Amygdala (tissue), 56 donors: ENCODE data around the gene ANAPC2.

Source experiments
- DNase-seq, 56 donors: peaks; one replicate each; lab custom pipeline; 2025; lab: John Stamatoyannopoulos, UW

Gene ANAPC2

GRCh38 chr9:137188490-137189296, at the start of gene ANAPC2, which contains the start of gene SSNA1:
TSS of gene ANAPC2 (minus strand) at chr9:137188560. CDS start at chr9:137188532, 28 bp downstream.
TSS of gene SSNA1 (plus strand) at chr9:137188676. CDS start at chr9:137188727, 51 bp downstream.
- peak; percentile 50 to 96 (median 88) for DNase-seq

DNA sequence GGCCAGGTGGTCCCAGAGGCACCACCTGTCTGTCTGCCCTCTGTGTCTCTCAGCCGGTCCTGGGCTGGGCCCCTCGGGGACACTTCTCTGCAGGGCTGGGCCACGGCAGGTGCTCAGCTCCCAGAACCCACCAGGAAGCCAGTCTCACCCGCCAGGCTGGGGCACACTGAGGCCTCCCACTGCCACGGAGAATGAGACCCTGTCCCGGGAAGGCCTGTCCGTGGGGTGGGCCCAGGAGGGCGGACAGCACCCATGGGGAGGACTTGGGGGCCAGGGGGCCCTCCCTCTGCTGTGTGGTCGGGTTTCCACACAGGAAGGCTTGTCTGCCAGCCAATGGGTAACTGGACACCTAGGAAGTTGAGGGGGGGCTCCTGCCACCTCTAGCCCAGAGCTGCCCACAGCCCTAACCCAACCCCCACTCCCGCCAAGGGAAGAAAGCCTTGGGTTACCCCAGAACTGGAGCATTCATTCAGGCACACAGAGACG, 48.6 kb upstream of the ANAPC2 start:
- peak in 1 of 56 donors; percentile 36 for DNase-seq

- peak in 51 of 56 donors; percentile 26 to 86 (median 61) for DNase-seq
These were observed 48.0 kb upstream of the ANAPC2 start for GRCh38 chr9:137236238-137236935.

- DNase-seq, result no peak
These were observed 47.3 kb upstream of the ANAPC2 start for GRCh38 chr9:137235424-137236237.

DNA sequence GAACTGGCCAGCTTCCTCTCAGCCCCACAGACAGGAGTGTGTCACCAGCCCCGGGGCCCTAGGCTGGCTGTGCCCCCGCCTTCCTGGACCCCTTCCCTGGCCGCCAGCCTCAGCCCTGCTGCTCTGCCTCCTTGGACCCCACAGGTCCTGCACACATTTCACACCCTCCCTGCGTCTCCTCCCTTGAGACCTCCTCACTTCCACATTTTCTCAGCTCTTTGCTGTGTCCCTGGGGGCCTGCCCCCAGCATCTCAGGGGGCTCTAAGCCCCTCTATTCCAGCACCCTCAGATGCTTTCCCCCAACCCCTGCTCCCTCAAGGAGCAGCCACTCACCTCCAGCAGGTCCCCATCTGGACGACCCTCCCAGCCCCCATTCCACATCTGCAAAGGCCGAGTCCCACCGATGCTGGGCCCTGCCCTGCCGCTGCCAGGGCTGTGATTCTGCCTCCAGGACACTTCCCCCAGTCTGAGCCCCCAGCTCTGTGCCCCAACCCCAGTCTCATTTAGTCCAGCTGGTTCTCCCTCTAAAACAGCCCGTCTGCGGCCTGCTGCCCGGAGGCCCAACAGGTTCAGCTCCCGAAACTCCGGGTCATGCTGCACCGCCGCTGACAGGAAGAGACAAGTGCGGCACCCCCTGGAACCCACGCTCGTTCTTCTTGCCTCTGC, 46.5 kb upstream of the ANAPC2 start:
- DNase-seq, result no peak

DNA sequence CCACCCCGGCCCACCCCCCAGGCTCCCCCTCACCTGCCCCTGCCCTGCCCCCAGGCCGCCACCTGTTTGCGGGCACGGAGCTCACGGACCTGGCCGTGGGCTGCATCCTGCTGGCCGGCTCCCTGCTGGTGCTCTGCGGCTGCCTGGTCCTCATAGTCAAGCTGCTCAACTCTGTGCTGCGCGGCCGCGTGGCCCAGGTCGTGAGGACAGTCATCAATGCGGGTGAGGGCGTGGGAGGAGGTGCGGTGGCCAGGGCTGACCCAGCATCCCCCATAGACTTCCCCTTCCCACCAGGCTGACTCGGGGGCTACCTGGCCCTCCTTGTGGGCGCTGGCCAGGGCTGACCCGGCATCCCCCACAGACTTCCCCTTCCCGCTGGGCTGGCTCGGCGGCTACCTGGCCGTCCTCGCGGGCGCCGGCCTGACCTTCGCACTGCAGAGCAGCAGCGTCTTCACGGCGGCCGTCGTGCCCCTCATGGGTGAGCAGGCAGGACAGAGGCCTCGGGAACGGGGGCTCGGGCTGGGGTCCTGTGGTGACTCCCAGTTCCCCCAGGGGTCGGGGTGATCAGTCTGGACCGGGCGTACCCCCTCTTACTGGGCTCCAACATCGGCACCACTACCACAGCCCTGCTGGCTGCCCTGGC, 45.8 kb upstream of the ANAPC2 start:
- no peak for DNase-seq

DNA sequence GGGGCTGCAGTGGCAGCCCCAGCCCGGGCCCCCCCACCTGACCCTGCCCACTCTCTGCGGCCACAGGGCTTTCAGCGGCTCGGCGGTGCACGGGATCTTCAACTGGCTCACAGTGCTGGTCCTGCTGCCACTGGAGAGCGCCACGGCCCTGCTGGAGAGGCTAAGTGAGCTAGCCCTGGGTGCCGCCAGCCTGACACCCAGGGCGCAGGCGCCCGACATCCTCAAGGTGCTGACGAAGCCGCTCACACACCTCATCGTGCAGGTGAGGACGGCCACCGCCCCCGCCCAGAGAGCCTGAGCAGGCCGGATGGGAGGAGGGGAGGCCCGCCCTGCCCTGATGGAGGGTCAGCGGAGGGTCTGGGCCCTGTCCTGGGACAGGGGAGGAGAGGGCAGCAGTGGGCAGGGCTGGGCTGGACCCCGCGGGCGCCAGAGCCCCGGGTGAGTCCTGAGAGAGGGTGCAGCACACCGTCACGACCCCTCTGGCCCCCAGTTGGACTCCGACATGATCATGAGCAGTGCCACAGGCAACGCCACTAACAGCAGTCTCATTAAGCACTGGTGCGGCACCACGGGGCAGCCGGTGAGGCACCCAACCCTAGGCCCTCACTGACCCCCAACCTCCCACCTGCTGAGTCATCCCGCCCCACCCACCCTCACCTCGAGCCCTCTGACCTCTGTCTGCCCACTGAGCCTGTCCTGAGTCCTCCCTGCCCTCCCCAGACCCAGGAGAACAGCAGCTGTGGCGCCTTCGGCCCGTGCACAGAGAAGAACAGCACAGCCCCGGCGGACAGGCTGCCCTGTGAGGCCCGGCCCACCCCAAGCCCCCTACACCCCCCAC, 45.0 kb upstream of the ANAPC2 start:
- DNase-seq, result no peak

GRCh38 chr9:137232510-137232909, 44.1 kb upstream of the ANAPC2 start:
- no peak for DNase-seq

DNA sequence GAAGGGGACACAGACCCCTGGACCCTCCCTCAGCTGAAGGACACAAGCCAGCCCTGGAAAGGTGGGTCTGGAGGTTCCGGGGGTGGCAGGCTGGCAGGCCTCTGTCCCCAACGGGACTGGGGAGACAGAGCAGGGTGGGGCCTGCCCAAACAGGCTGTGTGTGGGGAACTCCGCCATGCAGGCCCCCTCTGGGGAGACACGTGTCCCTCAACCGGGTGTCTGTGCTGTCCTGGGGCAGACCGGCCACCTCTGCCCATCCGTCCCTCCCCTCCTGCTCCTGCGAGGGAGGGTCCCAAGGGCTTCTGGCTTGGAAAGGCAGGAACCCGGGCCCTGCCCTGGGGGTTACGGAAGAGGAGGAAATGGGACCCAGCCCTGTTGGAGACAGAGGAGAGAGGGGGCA, 43.7 kb upstream of the ANAPC2 start:
- DNase-seq, result no peak

DNA sequence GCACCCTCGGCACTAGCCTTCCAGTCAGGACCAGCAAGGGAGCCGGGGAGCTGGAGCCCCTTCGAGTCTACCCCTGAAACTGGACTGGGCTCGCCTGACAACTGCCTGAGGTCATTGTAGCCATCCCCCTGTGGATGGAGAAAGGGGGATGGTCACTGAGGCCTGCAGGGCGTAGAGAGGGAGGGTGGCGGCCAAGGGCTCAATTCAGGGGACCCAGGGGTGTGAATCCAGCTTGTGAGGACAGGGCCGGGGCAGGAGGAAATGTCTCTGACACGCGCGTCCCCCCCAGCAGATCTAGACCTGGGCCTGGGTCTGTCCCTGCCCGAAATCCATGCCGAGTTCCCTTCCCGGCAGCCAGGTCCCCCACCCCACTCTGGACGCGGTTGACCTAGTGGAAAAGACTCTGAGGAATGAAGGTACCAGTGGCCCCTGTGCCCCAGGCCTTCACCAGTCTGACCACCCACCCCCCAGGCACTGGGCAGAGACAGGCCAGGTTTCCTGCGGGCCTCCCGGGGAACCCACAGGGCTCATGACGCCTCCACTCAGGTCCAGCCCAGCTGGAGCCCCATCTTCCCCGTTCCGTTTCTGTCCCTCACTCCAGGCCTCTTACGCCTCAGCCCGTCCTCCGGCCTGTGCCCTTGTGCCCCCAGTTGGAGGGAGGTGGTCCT, 43.1 kb upstream of the ANAPC2 start:
- no peak for DNase-seq

DNA sequence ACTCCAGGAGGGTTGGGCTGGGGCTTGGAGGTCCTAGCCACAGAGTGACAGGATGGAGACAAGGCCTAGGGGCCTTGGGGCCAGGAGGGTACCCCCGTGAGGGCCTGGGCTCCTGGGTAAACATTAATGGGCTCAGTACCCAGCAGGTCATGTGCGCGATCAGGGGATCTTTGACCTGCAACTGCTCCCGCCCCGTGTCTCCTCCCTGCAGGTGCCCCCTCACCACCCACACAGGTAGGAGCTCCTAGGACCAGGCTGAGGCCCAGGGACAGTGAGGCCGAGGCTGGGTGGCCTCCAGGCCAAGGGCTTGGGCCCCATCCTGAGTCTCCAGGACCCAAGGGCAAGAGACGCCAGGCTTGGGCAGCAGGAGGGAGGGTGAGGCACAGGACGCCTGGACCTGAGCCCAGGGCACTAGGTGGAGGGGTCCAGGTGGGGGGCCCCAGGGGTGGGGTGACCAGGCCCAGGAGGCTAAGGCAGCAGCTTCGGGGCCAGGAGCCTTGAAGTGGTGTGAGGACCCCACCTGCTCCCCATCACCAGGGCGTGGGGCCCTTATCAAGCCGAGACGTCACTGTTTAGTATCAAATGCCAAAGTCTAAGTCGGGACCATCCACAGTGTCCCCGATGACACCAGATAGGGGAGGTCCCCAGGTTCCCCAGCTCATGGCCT, 42.5 kb upstream of the ANAPC2 start, which contains the start of gene SLC34A3:
SLC34A3 (plus strand) TSS at position 197 of the 667 bp plus-strand sequence. CDS start 802 bp downstream, outside the sequence.
- no peak for DNase-seq

GRCh38 chr9:137229903-137230704, 41.7 kb upstream of the ANAPC2 start:
- DNase-seq, result no peak

DNA sequence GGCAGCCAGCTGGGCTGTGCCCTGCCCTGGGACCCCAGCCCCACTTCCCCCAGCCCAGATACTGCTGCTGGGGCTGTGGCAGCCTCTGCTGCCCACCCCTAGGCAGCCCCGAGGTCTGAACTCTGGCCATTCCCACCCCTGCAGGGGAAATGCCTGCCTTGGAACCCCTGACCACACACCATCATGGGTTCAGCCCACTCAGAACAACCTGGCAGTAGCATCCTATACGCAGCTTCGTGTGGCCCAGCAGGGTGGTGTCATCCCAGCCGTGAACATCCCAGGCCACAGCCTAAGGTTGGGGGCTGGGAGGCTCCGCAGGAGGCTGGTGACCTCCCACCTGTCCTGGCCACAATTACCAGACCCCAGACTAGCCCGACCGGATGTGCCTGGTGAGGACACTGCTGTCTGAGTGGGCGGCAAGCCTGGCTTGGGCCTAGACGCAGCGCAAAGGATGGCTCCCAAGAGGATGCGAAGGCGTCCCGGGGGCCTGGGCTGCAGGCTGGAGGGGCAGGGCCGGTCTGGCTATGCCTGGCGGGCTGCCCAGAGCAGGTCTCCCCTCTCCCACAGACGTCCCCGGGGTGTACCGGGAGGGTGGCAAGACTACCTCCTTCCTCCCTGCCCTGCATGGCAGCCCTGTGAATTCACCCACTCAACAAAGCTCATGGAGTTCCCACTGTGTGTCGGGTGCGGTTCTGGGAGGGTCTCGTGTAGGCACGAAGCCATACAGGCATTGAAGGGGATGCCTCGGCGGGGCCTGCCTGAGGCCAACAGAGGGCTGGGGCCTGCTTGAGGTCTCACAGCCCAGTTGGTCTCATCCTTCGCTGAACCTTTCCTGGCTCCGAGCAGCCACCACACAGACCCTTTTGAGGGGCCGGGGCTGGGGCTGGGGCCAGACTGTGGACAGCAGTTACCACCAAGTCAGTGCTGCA, 40.9 kb upstream of the ANAPC2 start:
- no peak for DNase-seq

DNA sequence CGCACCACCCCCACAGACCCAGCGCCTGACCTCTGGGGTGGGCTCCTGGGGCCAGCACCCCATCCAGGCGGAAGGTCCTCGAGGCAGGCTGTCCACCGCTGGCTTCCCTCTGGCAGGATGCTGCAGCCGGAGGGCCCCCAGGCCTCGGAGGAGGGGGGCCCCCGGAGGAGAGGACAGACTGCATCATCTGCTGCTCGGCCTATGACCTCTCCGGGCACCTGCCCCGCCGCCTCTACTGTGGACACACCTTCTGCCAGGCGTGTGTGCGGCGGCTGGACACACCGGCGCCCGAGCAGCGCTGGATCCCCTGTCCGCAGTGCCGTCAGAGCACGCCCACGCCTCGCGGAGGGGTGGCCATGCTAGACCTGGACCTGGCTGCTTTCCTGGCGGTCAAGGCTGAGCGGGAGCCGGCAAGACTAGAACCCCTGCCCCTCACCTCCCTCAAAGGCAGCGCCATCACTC, 40.2 kb upstream of the ANAPC2 start:
- DNase-seq, result no peak

DNA sequence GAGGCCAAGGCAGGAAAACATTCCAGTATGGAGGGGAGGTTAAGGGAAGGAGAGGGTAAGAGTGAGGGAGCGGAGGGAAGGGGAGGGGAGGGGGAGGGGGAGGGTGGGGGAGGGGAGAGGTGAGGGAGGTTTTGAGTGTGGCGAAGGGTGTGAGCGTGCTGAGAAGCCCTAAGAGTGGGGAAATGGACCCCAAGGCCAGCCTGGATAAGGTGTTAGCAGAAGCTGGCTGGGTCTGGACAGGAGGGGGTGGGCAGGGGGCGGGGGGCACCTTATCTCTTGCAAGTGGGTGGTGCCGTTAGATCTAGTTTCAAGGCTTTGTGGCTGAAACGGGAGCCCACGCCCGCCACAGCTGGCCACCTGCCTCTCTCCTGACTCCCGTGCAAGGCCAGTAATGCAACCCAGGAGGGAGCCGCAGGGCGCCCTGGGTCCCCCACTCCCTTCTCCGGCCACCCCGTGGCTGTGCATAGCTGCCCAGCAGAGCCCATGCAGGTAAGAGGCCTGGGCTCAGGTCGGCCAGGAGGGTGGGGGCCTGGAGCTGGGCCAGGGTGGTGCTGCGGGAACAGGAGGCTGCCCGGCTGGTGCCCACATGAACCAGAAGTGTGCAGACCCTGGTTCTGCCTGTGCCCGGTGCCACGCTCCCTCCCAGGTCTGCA, 39.6 kb upstream of the ANAPC2 start:
- DNase-seq, result no peak
